ENCODE data around the gene TBC1D9.

Gene TBC1D9

DNA sequence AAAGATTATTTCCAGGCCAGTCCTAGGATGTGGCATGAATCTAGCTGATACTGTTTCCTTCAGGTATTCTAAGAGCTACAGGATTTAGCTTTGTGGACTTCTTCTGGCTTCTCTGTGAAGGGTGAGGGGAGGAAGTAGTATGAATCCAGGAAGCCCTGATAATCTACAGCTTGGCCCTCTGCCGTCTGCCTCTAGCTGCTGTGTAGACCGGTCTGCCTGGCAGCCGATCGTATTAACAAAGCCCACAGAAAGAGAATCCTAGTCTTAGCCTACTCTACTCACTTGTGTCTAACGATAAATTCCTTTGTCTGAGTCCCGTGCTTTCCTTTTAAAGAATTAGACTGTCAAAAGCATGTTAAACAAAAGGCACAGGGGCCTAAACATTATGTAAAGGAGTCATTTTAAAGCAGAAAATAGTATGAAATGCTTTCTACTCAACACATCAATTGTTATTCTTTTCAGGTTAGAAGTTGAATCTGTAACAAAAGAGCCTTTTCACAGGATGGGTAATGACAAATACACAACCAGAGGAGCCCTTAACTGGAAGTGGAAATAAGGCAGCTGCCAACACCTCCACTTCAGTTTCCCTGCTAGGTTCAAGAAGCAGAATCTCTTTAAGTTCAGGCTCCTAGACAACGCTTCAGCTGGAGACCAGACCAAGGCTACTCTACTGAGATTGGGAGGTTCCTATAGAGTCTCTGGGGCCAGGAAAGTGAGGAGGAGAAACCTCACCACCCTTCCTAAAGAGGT lies 138.5 kb downstream of the TBC1D9 start:
- no peak for DNase-seq (ENCODE audit: low read depth)

DNA sequence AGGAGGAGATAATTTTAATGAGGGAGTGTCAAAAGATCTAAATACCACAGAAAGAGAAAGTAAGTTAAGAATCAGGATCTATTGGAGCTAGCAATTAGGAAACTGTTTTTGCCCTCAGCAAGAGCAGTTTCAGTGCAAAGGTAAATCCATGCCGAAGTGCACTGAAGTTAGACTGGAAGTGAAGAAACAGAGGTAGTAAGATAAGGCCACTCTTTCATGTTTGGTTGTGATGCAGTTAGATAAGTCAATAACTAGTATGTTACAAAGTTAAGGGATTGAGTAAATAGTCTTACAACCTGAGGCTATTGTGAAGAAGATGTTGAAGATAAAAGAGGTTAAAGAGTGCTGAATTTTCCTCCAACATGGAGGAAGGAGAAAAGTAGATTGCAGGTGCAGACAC lies 140.7 kb downstream of the TBC1D9 start:
- no peak for DNase-seq (ENCODE audit: low read depth)

DNA sequence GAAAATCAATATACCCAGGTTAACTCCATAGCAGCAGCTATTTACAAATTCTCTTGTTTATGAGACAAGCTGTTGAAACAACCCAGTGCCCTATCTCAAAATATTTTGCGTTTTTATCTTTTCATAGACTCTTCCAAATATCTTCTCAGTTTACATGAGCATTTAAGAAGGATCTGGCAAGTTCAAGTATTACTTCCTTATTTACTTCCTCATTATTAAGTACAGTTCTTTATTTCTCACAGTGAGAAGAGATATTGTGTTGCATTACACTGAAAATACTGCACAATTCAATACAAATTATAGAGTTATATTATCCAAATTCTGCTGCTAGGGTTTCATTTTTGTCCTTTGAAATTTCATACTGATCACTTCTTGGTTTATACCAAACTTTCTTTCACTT lies 143.8 kb downstream of the TBC1D9 start:
- no peak for DNase-seq (ENCODE audit: low read depth)

DNA sequence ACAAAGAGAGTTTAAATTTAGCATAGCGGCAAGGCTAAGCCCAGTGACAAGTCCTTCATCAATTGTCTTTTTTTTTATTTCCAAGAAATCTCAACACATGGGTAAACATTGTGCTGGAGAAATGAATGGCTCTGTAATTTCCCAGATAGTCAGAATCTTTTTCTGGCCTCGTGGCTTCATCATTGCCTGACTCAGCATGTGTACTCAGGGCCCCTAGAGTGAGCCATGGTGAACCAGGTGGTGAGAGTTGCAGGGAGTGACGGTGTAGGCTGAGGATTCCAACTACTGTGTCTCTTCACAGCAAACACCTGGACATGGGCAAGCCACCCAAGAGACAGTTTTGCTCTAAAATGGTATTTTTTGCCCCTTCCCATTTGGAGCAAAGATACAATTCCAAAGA lies 144.3 kb downstream of the TBC1D9 start:
- no peak for DNase-seq (ENCODE audit: low read depth)

DNA sequence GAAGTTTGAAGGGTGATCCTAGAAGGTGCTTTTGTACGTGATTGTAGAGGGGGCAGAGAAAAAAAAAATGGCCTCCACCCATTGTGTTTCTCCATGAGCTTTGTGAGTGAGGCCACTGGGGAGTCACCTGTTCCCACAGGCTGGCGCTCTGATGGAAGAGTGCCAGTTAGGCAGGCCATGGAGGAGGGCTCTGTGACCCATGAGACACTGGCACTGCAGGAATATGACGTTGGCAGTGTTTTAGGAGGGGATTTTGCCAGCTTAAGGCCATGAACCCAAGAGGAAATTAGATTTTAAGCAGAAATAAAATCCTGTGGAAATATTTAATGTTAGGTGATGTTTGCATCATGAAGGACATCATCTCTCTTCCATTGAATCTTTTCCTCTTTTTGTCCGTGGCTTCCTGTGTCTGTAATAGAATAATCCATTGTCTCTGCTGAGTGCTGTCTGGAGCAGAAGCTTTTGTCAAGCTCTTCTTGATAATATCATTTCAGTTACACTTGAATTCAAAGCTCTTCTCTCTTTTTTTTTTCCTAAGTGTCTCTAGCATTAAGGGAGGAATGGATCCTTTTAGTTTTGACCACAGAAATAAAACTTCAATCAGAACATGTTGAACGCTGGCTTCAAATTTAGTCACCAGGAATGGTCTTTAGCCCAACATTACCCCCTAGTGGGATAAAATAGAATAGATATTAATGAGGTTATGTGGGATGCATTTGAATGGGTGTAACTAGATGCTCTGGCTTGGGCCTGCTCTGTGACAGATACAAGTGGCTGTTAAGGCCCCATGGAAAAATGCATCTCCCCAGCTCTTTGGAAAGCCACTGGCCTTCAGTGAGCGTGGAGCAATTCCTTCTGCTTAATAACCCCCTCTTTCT lies 146.4 kb downstream of the TBC1D9 start:
- peak; percentile 31 for DNase-seq (ENCODE audit: low read depth)

DNA sequence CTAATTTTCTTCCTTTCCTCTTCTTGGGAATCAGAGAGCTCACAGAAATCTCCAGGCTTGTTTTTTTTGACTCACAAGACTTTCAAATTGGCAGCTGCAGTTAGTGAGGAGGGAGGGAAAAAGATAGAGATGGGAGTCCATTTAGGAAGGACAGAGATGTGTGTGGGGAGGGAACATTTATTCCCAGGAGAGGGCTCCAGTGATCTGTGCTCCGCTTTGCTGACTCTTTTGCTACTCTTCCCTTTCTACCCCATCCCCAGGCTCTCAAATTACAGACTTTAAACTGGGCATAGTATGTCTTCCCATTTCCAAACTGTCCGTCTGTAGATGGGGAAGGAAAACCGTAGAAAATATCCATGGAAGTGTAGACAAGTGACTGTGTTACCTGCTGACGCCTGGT lies 148.3 kb downstream of the TBC1D9 start:
- no peak for DNase-seq (ENCODE audit: low read depth)

DNA sequence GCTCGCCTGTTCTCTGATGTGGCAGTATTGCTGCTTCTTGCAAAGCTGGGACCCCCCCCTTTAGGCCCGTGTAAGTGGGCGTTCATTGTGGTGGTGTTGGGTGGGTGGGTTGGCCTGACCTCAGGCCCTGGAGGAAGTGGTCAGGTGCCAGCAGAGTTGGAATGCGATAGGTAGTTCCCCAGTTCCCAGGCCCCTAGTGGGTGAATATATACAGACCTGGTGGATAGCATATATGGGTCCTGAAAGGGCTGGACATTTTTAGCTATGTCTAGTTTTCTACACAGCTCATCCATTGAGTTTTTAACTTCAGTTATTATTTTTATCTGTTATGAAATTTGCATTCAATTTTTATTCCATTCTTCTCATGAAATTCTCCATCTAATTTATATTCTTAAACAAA lies 151.6 kb downstream of the TBC1D9 start:
- no peak for DNase-seq (ENCODE audit: low read depth)

DNA sequence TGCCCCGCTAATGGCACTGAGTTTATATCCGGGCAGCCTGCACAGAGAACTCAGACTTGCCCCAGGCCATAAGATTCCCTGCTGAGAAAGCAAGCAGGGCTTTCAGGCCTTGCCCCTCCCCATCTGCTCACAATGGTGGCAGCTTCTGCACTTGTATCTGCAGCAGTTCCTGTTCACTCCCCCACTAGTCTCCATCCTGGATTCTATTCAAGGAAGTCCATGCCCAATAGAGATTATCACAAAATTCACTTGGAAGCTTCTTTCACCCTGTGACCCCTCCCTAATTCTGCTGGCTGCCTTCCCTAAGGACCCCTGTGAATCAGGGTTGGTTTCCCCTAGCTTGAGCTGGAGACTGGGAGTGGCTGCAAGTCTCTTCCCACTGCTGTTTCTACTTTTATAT lies 152.9 kb downstream of the TBC1D9 start:
- no peak for DNase-seq (ENCODE audit: low read depth)

DNA sequence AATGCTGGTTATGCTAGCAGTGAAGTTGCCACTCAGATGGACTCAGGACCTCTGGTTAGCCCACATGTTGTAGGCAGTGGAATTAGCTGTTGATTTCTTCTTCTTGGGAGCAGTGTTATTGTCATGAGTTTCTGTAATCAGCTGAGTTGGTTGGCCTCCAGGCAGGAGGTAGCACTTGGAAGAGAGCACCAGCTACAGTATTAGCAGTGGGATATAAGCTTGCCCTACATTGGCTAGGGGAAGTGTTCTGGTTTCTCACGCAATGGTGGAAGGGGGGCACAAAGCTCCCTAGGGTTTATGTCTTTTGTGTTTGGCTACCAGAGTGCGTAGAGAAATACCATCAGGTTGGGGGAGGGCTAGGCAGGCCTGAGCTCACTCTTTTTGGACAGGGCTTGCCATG lies 153.5 kb downstream of the TBC1D9 start:
- no peak for DNase-seq (ENCODE audit: low read depth)

DNA sequence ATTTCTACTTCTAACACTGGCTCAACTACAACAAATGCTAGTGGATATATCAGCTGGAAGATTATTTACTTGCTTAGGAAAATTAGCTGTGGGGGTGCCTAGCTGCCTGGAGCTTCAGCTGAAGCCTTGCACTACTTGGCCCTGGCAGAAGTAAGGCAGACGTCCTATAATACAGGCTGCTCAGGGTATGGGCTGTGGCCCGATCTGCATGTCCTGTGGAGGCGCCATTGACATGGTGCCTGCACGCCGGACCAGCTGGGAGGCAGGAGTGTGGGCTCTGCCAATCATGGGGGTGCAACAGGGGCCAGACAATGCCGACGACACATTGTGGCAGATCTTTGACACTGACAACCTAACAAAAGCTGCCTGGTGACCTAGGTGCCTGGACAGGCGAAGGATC lies 155.8 kb downstream of the TBC1D9 start:
- DNase-seq (ENCODE audit: low read depth) = no peak

DNA sequence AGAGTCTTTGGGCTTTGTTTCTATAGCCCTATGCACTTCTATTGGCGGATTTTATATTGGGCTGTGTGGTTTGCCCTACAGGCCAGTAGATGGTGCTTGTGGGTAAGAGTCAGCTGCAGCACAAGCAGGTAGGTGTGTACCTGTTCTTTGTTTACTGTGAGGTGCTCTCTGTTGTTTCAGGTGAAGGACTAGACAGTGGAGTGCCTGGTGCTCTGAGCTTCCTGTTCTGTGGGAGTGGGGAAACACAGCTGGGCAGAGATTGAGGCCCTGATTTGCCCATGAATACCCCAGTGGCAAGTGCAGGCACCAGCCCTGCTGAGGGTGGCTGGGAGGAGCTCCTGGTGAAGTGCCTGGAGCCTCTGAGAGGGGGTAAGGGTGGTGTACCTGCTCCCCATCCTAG lies 161.1 kb downstream of the TBC1D9 start:
- DNase-seq (ENCODE audit: low read depth) = no peak

DNA sequence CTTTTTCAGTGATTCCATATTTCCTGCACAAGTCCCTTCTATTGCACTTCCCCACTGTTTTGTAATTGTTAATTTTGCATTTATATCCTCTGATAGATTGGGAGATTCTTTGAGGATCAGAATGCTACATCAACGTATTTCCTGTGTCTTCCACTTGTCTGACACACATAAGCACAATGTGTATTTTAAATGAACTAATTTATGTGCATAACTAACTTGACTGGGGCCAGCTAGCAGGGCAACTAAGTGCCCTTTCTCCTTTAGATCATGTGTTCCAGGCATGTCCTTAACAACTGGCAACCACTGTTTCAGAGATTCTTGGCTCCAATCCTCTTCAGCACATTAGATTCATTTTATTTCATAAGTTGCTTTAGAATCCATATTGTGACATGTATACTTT lies 171.7 kb downstream of the TBC1D9 start:
- DNase-seq (ENCODE audit: low read depth) = no peak

DNA sequence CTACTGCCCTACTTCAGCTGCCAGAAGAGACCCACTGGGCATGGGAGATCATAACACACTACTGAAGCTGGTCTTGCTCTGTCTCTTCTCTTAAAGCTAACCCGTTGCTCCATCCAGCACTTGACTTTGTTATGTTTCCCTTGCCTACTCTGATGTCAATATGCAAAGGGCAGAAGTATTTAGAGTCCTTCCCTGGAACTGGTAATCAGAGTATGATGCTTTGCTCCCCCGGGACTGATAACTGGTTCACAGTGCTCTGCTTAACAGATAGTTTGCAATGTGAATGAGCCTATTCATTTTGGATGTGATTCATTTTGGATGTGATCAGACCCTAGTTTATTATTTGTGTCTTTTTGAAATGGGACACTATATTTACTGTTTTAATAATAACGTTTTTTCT lies 175.1 kb downstream of the TBC1D9 start:
- DNase-seq (ENCODE audit: low read depth) = no peak

DNA sequence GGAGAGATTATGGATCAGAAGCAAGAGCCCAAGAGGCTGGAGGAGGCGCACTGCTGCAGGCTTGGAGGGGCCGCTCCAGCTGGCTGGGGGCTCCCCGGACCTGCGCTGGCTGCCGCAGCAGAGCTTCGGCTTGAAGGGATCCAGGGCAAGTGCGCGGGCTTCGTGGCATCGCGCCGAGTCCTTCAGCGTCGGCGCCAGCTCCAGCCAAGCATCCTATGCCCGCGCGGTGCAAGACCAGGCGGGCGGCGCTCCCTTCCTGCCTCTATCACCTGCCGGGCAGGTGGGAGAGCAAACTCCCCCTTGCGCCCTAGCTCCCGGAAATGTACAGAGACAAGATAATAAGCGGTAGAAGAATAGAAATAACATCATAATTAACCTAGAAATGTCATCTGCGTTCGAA lies 176.9 kb downstream of the TBC1D9 start:
- DNase-seq (ENCODE audit: low read depth) = no peak

DNA sequence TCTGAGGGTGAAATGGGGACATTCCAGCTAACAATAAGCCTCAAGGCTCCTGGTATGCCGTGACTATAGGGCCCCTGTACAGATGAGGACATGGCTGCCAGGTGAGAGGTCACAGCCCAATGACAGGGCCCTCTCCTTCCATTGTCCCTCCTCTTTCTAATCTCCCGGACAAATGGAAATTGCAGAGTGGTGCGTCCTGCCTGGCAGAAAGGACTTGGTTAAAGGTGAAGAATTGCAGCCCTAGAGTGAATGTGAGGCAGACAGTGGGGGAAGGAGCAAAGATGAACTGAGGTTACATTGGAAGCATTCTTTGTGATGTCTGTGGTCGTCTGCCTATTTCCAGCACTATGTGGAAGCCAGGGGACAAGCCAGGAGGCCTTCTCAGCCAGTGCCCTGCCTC lies 180.7 kb downstream of the TBC1D9 start:
- no peak for DNase-seq (ENCODE audit: low read depth)

DNA sequence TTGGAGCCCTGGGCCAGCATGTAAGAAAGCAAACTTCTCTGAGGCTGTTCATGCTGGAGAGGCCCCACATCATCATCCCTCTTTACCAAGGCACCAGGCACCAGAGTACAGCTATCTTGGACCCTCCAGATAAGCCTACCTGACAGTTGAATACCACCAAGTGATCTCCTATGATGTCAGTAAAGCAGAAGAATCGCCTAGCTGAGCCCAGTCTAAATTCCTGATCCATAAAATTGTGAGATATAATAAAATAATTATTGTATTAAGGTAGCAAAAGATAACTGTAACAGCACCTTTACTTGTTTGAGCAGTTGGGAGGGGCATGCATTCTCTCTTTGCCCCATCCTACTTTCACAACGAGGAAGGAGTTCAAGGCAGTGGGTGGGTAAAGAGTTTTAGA lies 184.6 kb downstream of the TBC1D9 start:
- no peak for DNase-seq (ENCODE audit: low read depth)

Measured in fibroblast of gingiva (primary cell).